ENCODE results near the gene CCL25. TPM values are rescaled to one million over a fixed set of nuclear protein-coding genes. Genes with fewer than 3 reads are reported as not detected.

The CCL25 gene
- total RNA-seq, 2 experiments from 2014 or later: 5.2 to 7.4 TPM

GRCh38 chr19:8111376-8111775 lies 58.8 kb downstream of the CCL25 start:
- Mint-ChIP-seq H3K27me3 (peaks cover 3% of the 10 kb centered on the region), H3K9me3 (no peaks in the 10 kb centered on the region), H3K4me1 (no peaks in the 10 kb centered on the region), H3K36me3 (ENCODE audit: low read depth) (no peaks in the 10 kb centered on the region), H3K27ac (no peak overlapping the region), H3K4me3 (no peak overlapping the region)
- DNase-seq: no peak
- ChIA-PET POLR2A (no interaction called here), CTCF (no interaction called here)

Other genes starting within 250 kb of the CCL25 start
- 10 to 100 TPM in 1 of 2 experiments, 1 to 10 TPM in 1; 9.7 to 11.2 TPM for gene EVI5L, start 222.5 kb upstream of the CCL25 start, total RNA-seq
- under 1 TPM; 0.10 to 0.15 TPM for gene PRR36, start 178.4 kb upstream of the CCL25 start, total RNA-seq
- not detected for gene LRRC8E, start 164.2 kb upstream of the CCL25 start, total RNA-seq
- gene MAP2K7, start 148.9 kb upstream of the CCL25 start, total RNA-seq: 10 to 100 TPM; 44.1 to 45.6 TPM
- gene TGFBR3L, start 137.9 kb upstream of the CCL25 start, total RNA-seq: 1 to 10 TPM in 1 of 2 experiments, under 1 TPM in 1; 0.79 to 1.4 TPM
- gene SNAPC2, start 132.4 kb upstream of the CCL25 start, total RNA-seq: 10 to 100 TPM; 18.6 to 19.1 TPM
- gene CTXN1, start 126.6 kb upstream of the CCL25 start, total RNA-seq: not detected
- 10 to 100 TPM; 44.0 to 59.9 TPM for gene TIMM44, start 109.1 kb upstream of the CCL25 start, total RNA-seq
- 100 to 1,000 TPM; 109 TPM for gene ELAVL1, start 47.1 kb upstream of the CCL25 start, total RNA-seq
- not detected for gene FBN3, start 96.8 kb downstream of the CCL25 start, total RNA-seq
- gene CERS4, start 156.6 kb downstream of the CCL25 start, total RNA-seq: 10 to 100 TPM; 26.7 to 33.1 TPM